Activated T-helper 1 cell treated with anti-CD3 and anti-CD28 coated beads, Interleukin-2, amount 50 U/mL, for 16 hours (primary cell): ENCODE results near the gene FOXD2.

Experiments
- DNase-seq, 2 donors: peaks; one replicate each; pipeline ENCODE4 v3.0.0-alpha.2; 2020; ENCODE audit warnings: low read depth in 1 of 2, low spot score in 1 of 2

The FOXD2 gene

GRCh38 chr1:47437447-47438164 lies at the start of gene FOXD2:
FOXD2 (plus strand) TSS chr1:47438044; CDS start chr1:47438136, 92 bp downstream.
- peak; percentile 91 for DNase-seq

- DNase-seq, result no peak
Observed at GRCh38 chr1:47388891-47389238, 49.0 kb upstream of the FOXD2 start.

GRCh38 chr1:47389731-47390130 lies 48.1 kb upstream of the FOXD2 start:
- DNase-seq, result no peak

- no peak for DNase-seq
Observed at GRCh38 chr1:47390843-47391242, 47.0 kb upstream of the FOXD2 start.

DNA sequence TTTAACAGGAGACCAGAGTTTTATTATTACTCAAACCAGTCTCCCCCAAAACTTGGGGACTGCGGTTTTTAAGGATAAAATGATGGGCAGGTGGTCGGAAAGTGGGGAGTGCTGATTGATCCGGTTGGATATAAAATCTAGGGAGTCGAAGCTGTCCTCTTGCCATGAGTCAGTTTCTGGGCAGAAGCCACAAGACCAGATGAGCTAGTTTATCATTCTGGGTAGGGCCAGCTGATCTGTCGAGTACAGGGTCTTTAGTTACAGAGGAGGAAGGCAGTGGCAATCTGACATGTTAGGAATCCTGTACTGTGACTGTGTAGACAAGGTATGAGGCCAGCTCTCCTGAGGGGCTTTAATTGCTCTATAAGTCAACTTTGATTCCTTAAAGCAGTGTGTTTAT lies 44.7 kb upstream of the FOXD2 start:
- DNase-seq, result no peak

DNA sequence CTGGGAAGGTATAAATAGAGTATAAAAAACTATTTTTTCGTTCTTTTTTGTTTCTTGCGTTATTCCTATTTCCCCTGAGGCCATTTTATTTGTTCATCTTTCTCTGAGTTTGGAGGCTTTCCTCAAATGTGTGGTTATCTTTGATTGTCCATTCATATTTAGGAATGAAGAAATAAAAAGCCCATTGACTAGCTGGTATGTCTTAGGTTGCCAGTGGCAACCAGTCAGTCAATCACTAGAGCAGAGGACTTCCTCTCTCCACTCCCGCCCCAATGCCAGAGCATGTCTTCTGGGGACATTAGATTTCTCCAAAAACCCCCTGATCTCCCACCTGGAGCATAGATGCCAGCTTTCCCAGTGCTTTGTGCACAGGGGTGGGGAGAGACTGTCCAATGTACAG lies 42.4 kb upstream of the FOXD2 start:
- no peak for DNase-seq

- DNase-seq, result no peak
Observed at GRCh38 chr1:47396671-47397196, 41.1 kb upstream of the FOXD2 start.

GRCh38 chr1:47399138-47399845 lies 38.6 kb upstream of the FOXD2 start:
- no peak for DNase-seq

DNA sequence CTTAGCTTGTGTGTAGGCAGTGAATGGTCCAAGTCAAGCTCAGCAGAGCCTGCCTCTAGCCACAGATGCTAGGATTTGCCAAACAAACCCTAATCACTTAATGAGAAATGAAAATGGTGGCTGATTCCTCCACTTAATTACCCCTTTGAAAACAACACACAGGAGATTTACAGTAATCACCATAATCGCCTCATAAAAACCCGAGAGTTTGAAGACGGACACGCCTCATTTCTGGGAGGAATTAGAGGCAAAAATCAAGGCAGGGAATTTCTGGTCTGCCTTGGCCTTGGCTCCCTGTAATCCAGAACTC lies 38.0 kb upstream of the FOXD2 start:
- DNase-seq, result no peak

- DNase-seq, result no peak
Observed at GRCh38 chr1:47401761-47402160, 36.1 kb upstream of the FOXD2 start.

DNA sequence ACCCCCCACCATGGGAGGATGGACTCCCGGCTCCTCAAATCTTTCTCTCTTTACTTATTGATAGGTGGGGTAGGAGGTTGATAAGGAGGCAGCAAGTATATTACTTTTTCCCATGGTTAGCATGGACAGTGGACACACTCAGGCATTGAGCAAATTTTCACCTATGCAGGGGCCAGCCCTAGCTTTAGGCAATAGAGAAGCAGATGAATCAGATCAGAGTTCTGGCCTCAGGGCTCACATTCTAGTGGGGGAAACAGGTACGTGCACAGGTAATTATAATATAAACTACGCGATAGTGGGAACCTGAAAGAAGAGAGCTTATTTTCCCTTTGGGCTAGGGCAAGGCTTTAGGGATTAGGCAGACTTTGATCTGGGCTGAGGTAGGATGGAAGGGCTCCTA lies 35.3 kb upstream of the FOXD2 start:
- DNase-seq, result no peak

DNA sequence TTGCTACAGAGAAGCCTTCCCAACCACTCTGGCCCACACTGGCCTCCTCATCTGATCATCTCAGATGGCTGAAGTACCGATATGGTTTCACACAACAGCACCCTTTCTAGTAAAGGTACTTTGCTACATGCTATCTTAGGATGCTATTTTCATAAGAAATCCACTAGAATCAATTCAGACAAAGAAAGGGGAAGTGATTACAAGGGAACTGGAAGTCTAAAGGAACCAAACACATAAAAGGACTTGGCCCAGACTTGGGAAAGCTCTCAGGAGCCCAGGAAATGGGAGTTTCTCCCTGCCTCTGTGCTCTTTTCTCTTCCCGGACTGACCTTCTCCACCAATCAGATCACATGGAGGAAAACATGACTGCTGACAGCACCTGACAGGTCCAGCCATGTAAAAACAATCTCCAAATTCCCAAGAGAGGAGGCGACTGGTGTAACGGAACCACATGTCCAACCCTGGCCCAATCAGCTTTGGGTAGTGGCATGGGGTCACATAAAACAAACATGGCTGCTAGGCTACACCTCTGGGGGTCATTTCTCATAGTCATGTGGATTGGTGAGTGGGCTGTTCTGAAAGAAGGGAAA lies 34.4 kb upstream of the FOXD2 start:
- DNase-seq, result no peak

DNA sequence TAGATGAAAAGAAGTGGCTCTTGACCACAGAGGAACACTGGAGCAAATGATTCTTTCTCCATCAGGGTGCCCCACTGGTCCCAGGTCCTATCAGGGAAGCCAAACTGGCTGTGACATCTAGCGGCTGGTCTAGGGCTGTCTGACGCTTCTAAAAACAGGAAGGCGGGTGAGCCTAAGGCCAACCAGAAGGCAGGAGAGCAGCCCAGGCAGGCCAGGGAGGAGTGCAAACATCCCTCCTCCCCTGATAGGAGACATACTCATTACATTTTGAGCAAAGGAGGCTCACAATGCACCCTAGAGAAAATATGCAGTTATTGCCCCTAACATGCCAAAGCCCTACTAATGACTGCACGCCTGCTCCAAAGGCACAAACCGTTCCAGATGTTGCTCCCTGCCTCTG lies 32.1 kb upstream of the FOXD2 start:
- no peak for DNase-seq

GRCh38 chr1:47406966-47407365 lies 30.9 kb upstream of the FOXD2 start:
- DNase-seq, result no peak

- no peak for DNase-seq
Observed at GRCh38 chr1:47407481-47407880, 30.4 kb upstream of the FOXD2 start.

DNA sequence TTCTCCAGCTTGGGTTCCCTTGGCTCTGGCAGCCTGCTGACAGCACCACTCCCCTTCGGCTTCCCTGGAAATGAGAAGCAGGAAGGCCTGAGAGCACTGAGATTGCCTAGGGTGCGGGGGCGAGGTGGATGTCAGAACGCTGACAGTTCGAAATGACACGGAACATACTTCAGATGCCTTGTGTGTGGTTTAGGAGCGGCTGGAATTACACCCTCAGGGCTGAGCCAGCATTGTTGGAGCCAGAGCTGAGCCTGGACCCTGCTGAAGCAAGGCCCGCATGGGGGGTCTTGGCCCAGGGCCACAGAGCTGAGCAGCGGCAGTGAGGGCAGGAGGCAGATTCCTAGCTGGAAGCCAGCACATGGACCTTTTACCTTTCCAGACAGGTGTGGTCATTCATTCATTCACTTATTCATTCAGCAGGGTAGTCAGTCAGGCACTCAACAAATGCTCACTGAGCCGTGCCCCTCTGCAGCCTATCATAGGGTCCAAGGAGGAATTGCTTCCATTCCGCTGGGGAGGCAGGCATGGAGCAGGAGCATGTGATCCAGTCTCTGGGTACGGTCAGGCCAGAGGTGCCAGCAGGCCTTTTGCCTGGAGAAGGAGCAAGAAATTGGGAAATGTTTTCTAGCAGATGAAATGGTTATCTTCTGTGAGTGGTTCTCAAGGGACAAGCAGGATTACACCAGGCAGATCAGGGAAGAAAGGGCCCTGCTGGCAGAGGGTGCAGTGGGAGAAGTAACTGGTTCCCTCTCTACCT lies 28.4 kb upstream of the FOXD2 start:
- DNase-seq, result no peak

- DNase-seq, result no peak
Observed at GRCh38 chr1:47410068-47410455, 27.8 kb upstream of the FOXD2 start.

GRCh38 chr1:47411436-47411835 lies 26.4 kb upstream of the FOXD2 start:
- no peak for DNase-seq

DNA sequence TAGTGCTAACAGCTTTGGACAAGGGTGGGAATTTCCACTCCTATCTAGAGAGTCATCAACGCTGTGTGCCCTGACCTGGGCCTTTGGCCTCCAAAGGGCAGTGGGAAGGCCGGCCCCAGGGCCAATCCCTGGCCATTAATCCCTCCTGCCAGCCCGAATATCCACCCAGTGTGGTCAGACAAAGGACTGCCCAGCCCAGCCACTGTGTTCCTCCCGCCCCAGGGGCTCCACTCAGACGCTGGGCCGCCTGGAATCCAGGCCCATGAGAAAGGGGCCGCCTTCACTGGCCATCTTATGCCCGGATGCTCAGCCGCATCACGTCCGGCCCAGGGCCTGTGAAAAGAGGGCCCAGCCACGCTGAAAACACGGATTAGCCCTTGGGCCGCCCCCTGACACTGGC lies 25.4 kb upstream of the FOXD2 start:
- DNase-seq, result no peak

DNA sequence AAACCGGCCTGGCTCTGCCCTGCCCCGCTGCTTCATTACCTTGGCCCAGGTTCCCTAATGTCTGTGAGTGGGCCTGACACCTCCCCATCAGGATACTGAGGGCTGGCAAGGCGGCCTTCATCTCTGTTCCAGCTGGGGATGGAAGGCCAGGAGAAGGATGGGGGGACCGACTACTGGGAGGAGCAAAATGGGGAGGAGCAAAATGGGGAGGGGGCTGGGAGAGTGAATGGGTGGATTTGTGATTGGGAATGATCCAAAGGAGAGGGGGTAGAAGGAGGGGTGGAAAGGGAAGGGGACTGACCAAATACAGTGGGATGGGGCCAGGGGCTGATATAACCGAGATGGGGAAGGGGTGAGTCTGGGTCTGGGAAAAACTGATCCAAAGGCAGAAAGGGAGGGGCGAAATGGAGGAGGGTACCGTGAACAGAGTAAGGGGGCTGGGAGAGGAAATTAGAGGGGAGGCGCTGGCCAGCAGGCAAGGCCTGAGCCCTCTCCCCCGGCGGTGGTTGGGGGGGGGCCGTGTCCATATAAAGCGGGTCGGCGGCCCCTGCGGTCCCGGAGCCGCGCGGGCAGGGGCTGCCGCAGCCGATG lies 22.0 kb upstream of the FOXD2 start, which contains the start of gene FOXE3:
FOXE3 (plus strand) TSS at position 558 of the 591 bp plus-strand sequence; CDS start at position 589, 31 bp downstream.
- DNase-seq, result no peak
